ENCODE results near the gene LRRC3B. TPM values are rescaled to one million over a fixed set of nuclear protein-coding genes. Genes with fewer than 3 reads are reported as not detected.

The LRRC3B gene
- total and polyA plus RNA-seq, 2 donors from 2014 or later, result 0.19 TPM; not detected in 1

GRCh38 chr3:26587571-26587970 lies 35.0 kb upstream of the LRRC3B start:
- intact Hi-C loops (cut with DNase I), result no loop called here
- FAIRE-seq, result no peak
- peak in 2 of 5 donors; percentile 21 to 25 for DNase-seq

GRCh38 chr3:26588931-26589330 lies 33.6 kb upstream of the LRRC3B start:
- Histone ChIP-seq H3K27ac (ENCODE audit: low read depth in 2 of 2, low read length in 2 of 2) (no peak overlapping the region), H3K4me3 (ENCODE audit: low read length in 3 of 3) (no peak overlapping the region), H3K9me3 (ENCODE audit: control insufficient read depth in 2 of 3, insufficient read depth in 1 of 3, low read length in 3 of 3) (no peaks in the 10 kb centered on the region), H3K36me3 (ENCODE audit: control insufficient read depth in 2 of 3, insufficient read depth in 3 of 3, low read length in 3 of 3) (no peaks in the 10 kb centered on the region), H3K4me1 (ENCODE audit: control insufficient read depth in 2 of 3, insufficient read depth in 2 of 3, low read depth in 1 of 3, low read length in 3 of 3) (no peaks in the 10 kb centered on the region), H3K9ac (ENCODE audit: low read length in 3 of 3) (no peak overlapping the region), H3K27me3 (ENCODE audit: control insufficient read depth, insufficient read depth, low read length) (no peaks in the 10 kb centered on the region)
- FAIRE-seq, result no peak
- intact Hi-C loops (cut with DNase I), result no loop called here
- no peak for TF ChIP-seq CTCF (IDR thresholded peaks at IDR 0.05; ENCODE audit: borderline replicate concordance, extremely low read depth, insufficient read depth)
- no peak for DNase-seq

More at GRCh38 chr3:26587571-26587970, 35.0 kb upstream of the LRRC3B start:
- H3K9ac ChIP-seq (ENCODE audit: low read length in 3 of 3), result no peak overlapping the region
- no peak overlapping the region for H3K4me3 ChIP-seq (ENCODE audit: low read length in 3 of 3)
- H3K9me3 ChIP-seq (ENCODE audit: control insufficient read depth in 2 of 3, insufficient read depth in 1 of 3, low read length in 3 of 3), result no peaks in the 10 kb centered on the region
- no peak overlapping the region for H3K27ac ChIP-seq (ENCODE audit: low read depth in 2 of 2, low read length in 2 of 2)
- no peaks in the 10 kb centered on the region for H3K36me3 ChIP-seq (ENCODE audit: control insufficient read depth in 2 of 3, insufficient read depth in 3 of 3, low read length in 3 of 3)
- H3K4me1 ChIP-seq (ENCODE audit: control insufficient read depth in 2 of 3, insufficient read depth in 2 of 3, low read depth in 1 of 3, low read length in 3 of 3), result no peaks in the 10 kb centered on the region
- no peaks in the 10 kb centered on the region for H3K27me3 ChIP-seq (ENCODE audit: control insufficient read depth, insufficient read depth, low read length)
- no peak for TF ChIP-seq CTCF (IDR thresholded peaks at IDR 0.05; ENCODE audit: borderline replicate concordance, extremely low read depth, insufficient read depth)

GRCh38 chr3:26589678-26590077 lies 32.9 kb upstream of the LRRC3B start:
- FAIRE-seq (no peak), DNase-seq (no peak)
- intact Hi-C loops (cut with DNase I), result no loop called here
- no peak overlapping the region for H3K9ac ChIP-seq (ENCODE audit: low read length in 3 of 3)
- no peaks in the 10 kb centered on the region for H3K27me3 ChIP-seq (ENCODE audit: control insufficient read depth, insufficient read depth, low read length)
- no peaks in the 10 kb centered on the region for H3K4me1 ChIP-seq (ENCODE audit: control insufficient read depth in 2 of 3, insufficient read depth in 2 of 3, low read depth in 1 of 3, low read length in 3 of 3)
- H3K27ac ChIP-seq (ENCODE audit: low read depth in 2 of 2, low read length in 2 of 2), result no peak overlapping the region
- no peaks in the 10 kb centered on the region for H3K9me3 ChIP-seq (ENCODE audit: control insufficient read depth in 2 of 3, insufficient read depth in 1 of 3, low read length in 3 of 3)
- no peak for TF ChIP-seq CTCF (IDR thresholded peaks at IDR 0.05; ENCODE audit: borderline replicate concordance, extremely low read depth, insufficient read depth)
- no peaks in the 10 kb centered on the region for H3K36me3 ChIP-seq (ENCODE audit: control insufficient read depth in 2 of 3, insufficient read depth in 3 of 3, low read length in 3 of 3)
- no peak overlapping the region for H3K4me3 ChIP-seq (ENCODE audit: low read length in 3 of 3)

- FAIRE-seq (no peak), DNase-seq (no peak)
- Histone ChIP-seq H3K36me3 (ENCODE audit: control insufficient read depth in 2 of 3, insufficient read depth in 3 of 3, low read length in 3 of 3) (no peaks in the 10 kb centered on the region), H3K9ac (ENCODE audit: low read length in 3 of 3) (no peak overlapping the region), H3K9me3 (ENCODE audit: control insufficient read depth in 2 of 3, insufficient read depth in 1 of 3, low read length in 3 of 3) (no peaks in the 10 kb centered on the region), H3K4me3 (ENCODE audit: low read length in 3 of 3) (no peak overlapping the region), H3K27ac (ENCODE audit: low read depth in 2 of 2, low read length in 2 of 2) (no peak overlapping the region), H3K4me1 (ENCODE audit: control insufficient read depth in 2 of 3, insufficient read depth in 2 of 3, low read depth in 1 of 3, low read length in 3 of 3) (no peaks in the 10 kb centered on the region), H3K27me3 (ENCODE audit: control insufficient read depth, insufficient read depth, low read length) (no peaks in the 10 kb centered on the region)
- intact Hi-C loops (cut with DNase I), result no loop called here
- no peak for TF ChIP-seq CTCF (IDR thresholded peaks at IDR 0.05; ENCODE audit: borderline replicate concordance, extremely low read depth, insufficient read depth)
Measured at GRCh38 chr3:26590919-26591484, 31.6 kb upstream of the LRRC3B start.

Measured in kidney (tissue), 14 donors.